Hypothalamus (tissue), 51 donors: ENCODE data around the gene CFAP91.

Source experiments
- DNase-seq, 51 donors: peaks; one replicate each; lab custom pipeline; 2025; lab: John Stamatoyannopoulos, UW

The CFAP91 gene

GRCh38 chr3:119738741-119739140 is 35.9 kb downstream of the CFAP91 start:
- no peak for DNase-seq

DNA sequence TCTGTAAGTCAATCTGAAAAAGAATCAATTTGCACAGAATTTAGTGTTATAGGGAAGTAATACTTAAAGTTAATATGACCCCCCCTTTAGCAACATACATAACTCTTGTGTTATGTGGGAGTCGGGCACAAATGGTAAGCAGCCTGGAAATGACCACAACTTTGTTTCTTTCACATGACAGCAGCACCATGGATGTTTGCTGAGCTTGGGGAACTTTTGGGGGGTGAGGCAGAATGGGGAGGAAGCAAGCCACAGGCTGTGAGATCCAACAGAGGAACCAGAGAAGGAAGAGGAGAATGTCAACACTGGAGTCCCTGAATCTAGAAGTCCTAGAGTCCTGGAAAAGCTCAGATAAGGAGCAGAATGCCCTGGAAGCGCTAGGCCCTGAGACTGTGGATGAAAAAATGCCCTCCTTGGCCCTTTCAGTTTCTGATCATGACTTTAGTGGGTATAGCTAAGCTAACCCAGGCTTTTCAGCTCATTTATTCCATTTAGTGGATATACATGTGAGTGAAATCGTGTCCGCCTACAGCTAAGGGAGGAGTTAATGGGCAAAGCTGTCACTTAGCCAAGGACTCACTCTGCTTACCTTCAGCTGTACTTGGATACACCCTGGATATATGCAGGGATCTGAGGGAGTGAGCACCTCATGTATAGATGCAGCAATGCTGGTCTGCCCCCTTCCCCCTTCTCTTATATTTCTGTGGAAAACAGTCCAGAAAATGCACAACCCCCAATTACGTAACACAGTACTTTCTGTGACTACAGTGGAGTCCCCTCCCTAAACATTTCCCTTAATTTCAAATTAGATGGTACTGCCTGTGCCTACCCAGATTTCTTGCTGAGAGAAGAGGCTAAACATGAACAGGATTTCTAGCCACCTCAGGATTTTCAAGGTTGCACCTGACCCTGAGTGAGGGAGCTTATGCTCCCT is 39.1 kb downstream of the CFAP91 start:
- DNase-seq: no peak

GRCh38 chr3:119743921-119744320 is 41.1 kb downstream of the CFAP91 start:
- DNase-seq: no peak

GRCh38 chr3:119745942-119746341 is 43.1 kb downstream of the CFAP91 start:
- no peak for DNase-seq

- DNase-seq: no peak
These were observed 43.6 kb downstream of the CFAP91 start for GRCh38 chr3:119746423-119746822.

DNA sequence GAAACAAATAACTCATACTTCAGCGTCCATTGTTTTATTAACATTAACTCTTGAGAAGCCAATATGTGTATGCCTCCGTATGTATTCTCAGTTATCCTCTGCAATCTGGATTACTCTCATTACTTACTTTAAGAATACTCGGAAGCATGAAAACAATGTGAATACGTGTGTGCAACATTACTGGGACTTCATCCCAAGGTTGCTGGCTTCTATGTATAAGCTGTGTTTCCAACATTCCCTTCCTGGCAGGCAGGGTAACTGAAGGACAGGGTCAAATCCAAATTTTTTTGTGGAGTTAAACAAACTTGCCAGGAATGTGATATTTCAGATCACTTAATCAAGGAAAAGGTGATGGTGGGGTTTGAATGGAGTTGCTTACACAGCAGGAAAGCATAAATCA is 44.5 kb downstream of the CFAP91 start:
- DNase-seq: no peak

GRCh38 chr3:119748991-119749390 is 46.2 kb downstream of the CFAP91 start:
- no peak for DNase-seq

- no peak for DNase-seq
These were observed 48.6 kb downstream of the CFAP91 start for GRCh38 chr3:119751423-119751822.
